ENCODE data around the gene BTN2A1.
"Not testable (repeated sequence)": the region's sequence is repeated elsewhere in the genome, so short reads cannot be mapped to it uniquely, and the experiment has no call there.

DNA sequence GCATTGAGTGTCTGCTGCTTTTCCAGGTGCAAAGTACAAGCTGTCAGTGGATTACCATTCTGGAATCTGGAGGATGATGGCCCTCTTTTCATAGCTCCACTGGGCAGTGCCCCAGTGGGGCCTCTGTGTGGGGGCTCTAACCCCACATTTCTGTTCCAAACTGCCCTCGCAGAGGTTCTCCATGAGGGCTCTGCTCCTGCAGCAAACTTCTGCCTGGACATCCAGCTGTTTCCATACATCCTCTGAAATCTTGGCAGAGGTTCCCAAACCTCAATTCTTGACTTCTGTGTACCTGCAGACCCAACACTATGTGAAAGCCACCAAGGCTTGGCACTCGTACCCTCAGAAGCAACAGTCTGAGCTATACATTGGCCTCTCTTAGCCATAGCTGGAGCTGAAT is 39.7 kb upstream of the BTN2A1 start:
- TF ChIP-seq, protein P1, sequence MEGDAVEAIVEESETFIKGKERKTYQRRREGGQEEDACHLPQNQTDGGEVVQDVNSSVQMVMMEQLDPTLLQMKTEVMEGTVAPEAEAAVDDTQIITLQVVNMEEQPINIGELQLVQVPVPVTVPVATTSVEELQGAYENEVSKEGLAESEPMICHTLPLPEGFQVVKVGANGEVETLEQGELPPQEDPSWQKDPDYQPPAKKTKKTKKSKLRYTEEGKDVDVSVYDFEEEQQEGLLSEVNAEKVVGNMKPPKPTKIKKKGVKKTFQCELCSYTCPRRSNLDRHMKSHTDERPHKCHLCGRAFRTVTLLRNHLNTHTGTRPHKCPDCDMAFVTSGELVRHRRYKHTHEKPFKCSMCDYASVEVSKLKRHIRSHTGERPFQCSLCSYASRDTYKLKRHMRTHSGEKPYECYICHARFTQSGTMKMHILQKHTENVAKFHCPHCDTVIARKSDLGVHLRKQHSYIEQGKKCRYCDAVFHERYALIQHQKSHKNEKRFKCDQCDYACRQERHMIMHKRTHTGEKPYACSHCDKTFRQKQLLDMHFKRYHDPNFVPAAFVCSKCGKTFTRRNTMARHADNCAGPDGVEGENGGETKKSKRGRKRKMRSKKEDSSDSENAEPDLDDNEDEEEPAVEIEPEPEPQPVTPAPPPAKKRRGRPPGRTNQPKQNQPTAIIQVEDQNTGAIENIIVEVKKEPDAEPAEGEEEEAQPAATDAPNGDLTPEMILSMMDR (IDR thresholded peaks at IDR 0.05): not testable (repeated sequence)
- TF ChIP-seq, protein P2, sequence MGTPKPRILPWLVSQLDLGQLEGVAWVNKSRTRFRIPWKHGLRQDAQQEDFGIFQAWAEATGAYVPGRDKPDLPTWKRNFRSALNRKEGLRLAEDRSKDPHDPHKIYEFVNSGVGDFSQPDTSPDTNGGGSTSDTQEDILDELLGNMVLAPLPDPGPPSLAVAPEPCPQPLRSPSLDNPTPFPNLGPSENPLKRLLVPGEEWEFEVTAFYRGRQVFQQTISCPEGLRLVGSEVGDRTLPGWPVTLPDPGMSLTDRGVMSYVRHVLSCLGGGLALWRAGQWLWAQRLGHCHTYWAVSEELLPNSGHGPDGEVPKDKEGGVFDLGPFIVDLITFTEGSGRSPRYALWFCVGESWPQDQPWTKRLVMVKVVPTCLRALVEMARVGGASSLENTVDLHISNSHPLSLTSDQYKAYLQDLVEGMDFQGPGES (IDR thresholded peaks at IDR 0.05; ENCODE audit: low read depth, low read length): not testable (repeated sequence)
- not testable (repeated sequence) for TF ChIP-seq RAD21 (IDR thresholded peaks at IDR 0.05; ENCODE audit: low read length); GABPA (IDR thresholded peaks at IDR 0.05; ENCODE audit: low read depth); EZH2phosphoT487 (IDR thresholded peaks at IDR 0.05; ENCODE audit: borderline replicate concordance, low read depth); YY1 (IDR thresholded peaks at IDR 0.05; ENCODE audit: low read depth); EP300 (IDR thresholded peaks at IDR 0.05; ENCODE audit: borderline replicate concordance in 1 of 2, low read depth in 1 of 2, low read length in 1 of 2); TEAD4 (IDR thresholded peaks at IDR 0.05; ENCODE audit: borderline replicate concordance, insufficient read depth)
- TF ChIP-seq, protein P3, sequence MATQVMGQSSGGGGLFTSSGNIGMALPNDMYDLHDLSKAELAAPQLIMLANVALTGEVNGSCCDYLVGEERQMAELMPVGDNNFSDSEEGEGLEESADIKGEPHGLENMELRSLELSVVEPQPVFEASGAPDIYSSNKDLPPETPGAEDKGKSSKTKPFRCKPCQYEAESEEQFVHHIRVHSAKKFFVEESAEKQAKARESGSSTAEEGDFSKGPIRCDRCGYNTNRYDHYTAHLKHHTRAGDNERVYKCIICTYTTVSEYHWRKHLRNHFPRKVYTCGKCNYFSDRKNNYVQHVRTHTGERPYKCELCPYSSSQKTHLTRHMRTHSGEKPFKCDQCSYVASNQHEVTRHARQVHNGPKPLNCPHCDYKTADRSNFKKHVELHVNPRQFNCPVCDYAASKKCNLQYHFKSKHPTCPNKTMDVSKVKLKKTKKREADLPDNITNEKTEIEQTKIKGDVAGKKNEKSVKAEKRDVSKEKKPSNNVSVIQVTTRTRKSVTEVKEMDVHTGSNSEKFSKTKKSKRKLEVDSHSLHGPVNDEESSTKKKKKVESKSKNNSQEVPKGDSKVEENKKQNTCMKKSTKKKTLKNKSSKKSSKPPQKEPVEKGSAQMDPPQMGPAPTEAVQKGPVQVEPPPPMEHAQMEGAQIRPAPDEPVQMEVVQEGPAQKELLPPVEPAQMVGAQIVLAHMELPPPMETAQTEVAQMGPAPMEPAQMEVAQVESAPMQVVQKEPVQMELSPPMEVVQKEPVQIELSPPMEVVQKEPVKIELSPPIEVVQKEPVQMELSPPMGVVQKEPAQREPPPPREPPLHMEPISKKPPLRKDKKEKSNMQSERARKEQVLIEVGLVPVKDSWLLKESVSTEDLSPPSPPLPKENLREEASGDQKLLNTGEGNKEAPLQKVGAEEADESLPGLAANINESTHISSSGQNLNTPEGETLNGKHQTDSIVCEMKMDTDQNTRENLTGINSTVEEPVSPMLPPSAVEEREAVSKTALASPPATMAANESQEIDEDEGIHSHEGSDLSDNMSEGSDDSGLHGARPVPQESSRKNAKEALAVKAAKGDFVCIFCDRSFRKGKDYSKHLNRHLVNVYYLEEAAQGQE (IDR thresholded peaks at IDR 0.05; ENCODE audit: low read depth, low read length): not testable (repeated sequence)
- TF ChIP-seq, protein P4, sequence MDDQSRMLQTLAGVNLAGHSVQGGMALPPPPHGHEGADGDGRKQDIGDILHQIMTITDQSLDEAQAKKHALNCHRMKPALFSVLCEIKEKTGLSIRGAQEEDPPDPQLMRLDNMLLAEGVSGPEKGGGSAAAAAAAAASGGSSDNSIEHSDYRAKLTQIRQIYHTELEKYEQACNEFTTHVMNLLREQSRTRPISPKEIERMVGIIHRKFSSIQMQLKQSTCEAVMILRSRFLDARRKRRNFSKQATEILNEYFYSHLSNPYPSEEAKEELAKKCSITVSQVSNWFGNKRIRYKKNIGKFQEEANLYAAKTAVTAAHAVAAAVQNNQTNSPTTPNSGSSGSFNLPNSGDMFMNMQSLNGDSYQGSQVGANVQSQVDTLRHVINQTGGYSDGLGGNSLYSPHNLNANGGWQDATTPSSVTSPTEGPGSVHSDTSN (IDR thresholded peaks at IDR 0.05): not testable (repeated sequence)
